ENCODE results near the gene ITGA1.

- no peak for TF ChIP-seq CTCF (IDR thresholded peaks at IDR 0.05; ENCODE audit: low read length)
- no peak for TF ChIP-seq EZH2 (optimal IDR thresholded peaks at IDR 0.05; ENCODE audit: low read depth, low read length)
- no peak for TF ChIP-seq EZH2phosphoT487 (IDR thresholded peaks at IDR 0.05; ENCODE audit: low read length)
Observed at GRCh38 chr5:52758014-52758413, 29.7 kb upstream of the ITGA1 start.
